Trophoblast cell (in vitro differentiated cells and primary cell): Measurements from ENCODE around the gene KLF7.

Experiments used
- DNase-seq, 2 donors: peaks; one replicate each; pipeline ENCODE4 v3.0.0-alpha.2; 2016
- H2AFZ ChIP-seq: 2 replicates; pipeline ENCODE4 v1.6.1; 2013; ENCODE audit warnings: low read length, moderate library complexity, mild to moderate bottlenecking; ENCODE audit not compliant: insufficient read depth, poor library complexity
- H2AK5ac ChIP-seq: 2 replicates; pipeline ENCODE4 v1.6.1; 2013; ENCODE audit warnings: mild to moderate bottlenecking, low read length
- H2BK120ac ChIP-seq: 2 replicates; pipeline ENCODE4 v1.6.1; 2013; ENCODE audit warnings: low read length, mild to moderate bottlenecking, moderate library complexity; ENCODE audit not compliant: insufficient read depth, poor library complexity
- H2BK12ac ChIP-seq: 2 replicates; pipeline ENCODE4 v1.6.1; 2013; ENCODE audit warnings: mild to moderate bottlenecking, low read length, moderate library complexity
- H2BK5ac ChIP-seq: 2 replicates; pipeline ENCODE4 v1.6.1; 2013; ENCODE audit warnings: low read length, low read depth, moderate library complexity, mild to moderate bottlenecking; ENCODE audit not compliant: poor library complexity
- H3K14ac ChIP-seq: 2 replicates; pipeline ENCODE4 v1.6.1; 2013; ENCODE audit warnings: mild to moderate bottlenecking, low read length
- H3K18ac ChIP-seq: 2 replicates; pipeline ENCODE4 v1.6.1; 2013; ENCODE audit warnings: mild to moderate bottlenecking, low read length
- H3K23ac ChIP-seq: 2 replicates; pipeline ENCODE4 v1.6.1; 2013; ENCODE audit warnings: low read length
- H3K27ac ChIP-seq: 2 replicates; pipeline ENCODE4 v1.5.1; 2013; ENCODE audit warnings: low read depth, mild to moderate bottlenecking, inconsistent platforms, low read length, moderate library complexity
- H3K27me3 ChIP-seq: 2 replicates; pipeline ENCODE4 v1.6.1; 2013; ENCODE audit warnings: inconsistent platforms, mild to moderate bottlenecking, low read length, moderate library complexity; ENCODE audit not compliant: insufficient read depth
- H3K36me3 ChIP-seq, 2 experiments: 1 replicate in 1 of 2; 2 replicates in 1 of 2; pipeline ENCODE4 v1.6.1; 2013; ENCODE audit warnings: low read length in 2 of 2, mild to moderate bottlenecking in 2 of 2, moderate library complexity in 1 of 2; ENCODE audit not compliant: insufficient read depth in 2 of 2, control insufficient read depth in 1 of 2
- H3K4ac ChIP-seq: 2 replicates; pipeline ENCODE4 v1.6.1; 2013; ENCODE audit warnings: low read depth, mild to moderate bottlenecking, low read length, moderate library complexity
- H3K4me1 ChIP-seq, 2 experiments: 1 replicate in 1 of 2; 2 replicates in 1 of 2; pipeline ENCODE4 v1.6.1; 2013; ENCODE audit warnings: low read length in 2 of 2, mild to moderate bottlenecking in 2 of 2, moderate library complexity in 1 of 2; ENCODE audit not compliant: insufficient read depth in 2 of 2, control insufficient read depth in 1 of 2
- H3K4me2 ChIP-seq: 2 replicates; pipeline ENCODE4 v1.6.1; 2013; ENCODE audit warnings: inconsistent platforms, mild to moderate bottlenecking, low read length, moderate library complexity
- H3K4me3 ChIP-seq: 2 replicates; pipeline ENCODE4 v1.5.1; 2013; ENCODE audit warnings: mild to moderate bottlenecking, low read depth, low read length, inconsistent platforms
- H3K79me1 ChIP-seq: one replicate; pipeline ENCODE4 v1.6.1; 2013; ENCODE audit warnings: low read length
- H3K79me2 ChIP-seq: 2 replicates; pipeline ENCODE4 v1.6.1; 2013; ENCODE audit warnings: low read length, mild to moderate bottlenecking; ENCODE audit not compliant: control insufficient read depth, insufficient read depth, poor library complexity
- H3K9ac ChIP-seq: 2 replicates; pipeline ENCODE4 v1.6.1; 2013; ENCODE audit warnings: mild to moderate bottlenecking, low read length
- H3K9me3 ChIP-seq: 2 replicates; pipeline ENCODE4 v1.6.1; 2013; ENCODE audit warnings: low read depth, mild to moderate bottlenecking, control low read depth, inconsistent platforms, low read length; ENCODE audit not compliant: insufficient read depth
- H4K12ac ChIP-seq: 2 replicates; pipeline ENCODE4 v1.6.1; 2013; ENCODE audit warnings: low read depth, mild to moderate bottlenecking, low read length, moderate library complexity
- H4K8ac ChIP-seq: 2 replicates; pipeline ENCODE4 v1.6.1; 2013; ENCODE audit warnings: low read depth, mild to moderate bottlenecking, low read length, moderate library complexity
- H4K91ac ChIP-seq: one replicate; pipeline ENCODE4 v1.6.1; 2013; ENCODE audit warnings: low read depth, mild to moderate bottlenecking, low read length, moderate library complexity
- WGBS: extraction: QIAGEN DNeasy Blood & Tissue Kit; methylation state at CpG from one replicate; pipeline ENCODE4 v1.1.7; 2013; ENCODE audit warnings: missing lambda C conversion rate; ENCODE audit not compliant: insufficient read length, insufficient coverage; ENCODE audit errors: extremely low coverage; 5-methylcytosine and 5-hydroxymethylcytosine counted together

Gene KLF7

GRCh38 chr2:207082619-207083018 lies 83.1 kb downstream of the KLF7 start:
- Histone ChIP-seq H2AK5ac (no peak overlapping the region), H3K23ac (no peak overlapping the region), H2BK120ac (no peak overlapping the region), H3K4me2 (no peak overlapping the region), H3K4me3 (no peak overlapping the region), H4K91ac (no peak overlapping the region), H3K4ac (no peak overlapping the region), H3K9ac (no peak overlapping the region), H3K27ac (no peak overlapping the region), H3K14ac (no peak overlapping the region), H2BK12ac (no peak overlapping the region), H3K4me1 (no peaks in the 10 kb centered on the region), H3K9me3 (no peaks in the 10 kb centered on the region), H4K8ac (no peak overlapping the region), H3K79me1 (no peaks in the 10 kb centered on the region), H3K36me3 (peaks cover 2 to 23% of the 10 kb centered on the region in 2 experiments), H3K18ac (no peak overlapping the region), H4K12ac (no peak overlapping the region), H2AFZ (no peak overlapping the region), H2BK5ac (no peak overlapping the region), H3K27me3 (no peaks in the 10 kb centered on the region), H3K79me2 (no peaks in the 10 kb centered on the region)
- WGBS, result no CpG with 5 or more reads among the region's 4 CpGs
- DNase-seq, result no peak

DNA sequence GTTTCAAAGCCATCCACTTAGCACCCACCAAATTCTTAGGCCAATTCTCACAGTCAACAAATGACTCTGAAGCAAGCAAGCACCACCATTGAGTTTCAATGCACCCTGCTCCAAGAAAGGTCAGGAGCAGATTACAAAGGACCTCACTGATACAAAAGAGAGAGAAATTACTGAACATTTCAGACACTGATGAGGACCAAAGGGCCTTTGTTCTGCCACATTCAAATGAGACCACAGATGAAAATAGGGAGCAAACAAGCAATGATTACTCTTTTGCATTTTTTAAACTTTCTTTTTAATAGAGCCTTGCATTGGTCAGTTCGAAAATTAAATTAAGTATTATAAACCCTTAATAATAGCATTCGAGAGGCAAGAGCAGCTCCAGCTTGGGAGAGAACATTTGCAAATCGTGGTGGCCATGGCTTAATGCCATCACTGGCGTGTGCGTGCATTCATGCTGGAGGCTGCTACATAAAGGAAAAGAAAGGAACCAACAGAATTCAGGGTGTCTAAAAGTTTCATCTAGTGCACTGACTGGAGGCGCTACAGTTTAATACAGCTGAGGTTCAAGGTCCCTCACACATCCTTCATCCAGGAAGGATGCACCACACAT lies 87.5 kb downstream of the KLF7 start:
- DNase-seq, result no peak
- Histone ChIP-seq H3K4me2 (no peak overlapping the region), H3K79me1 (no peaks in the 10 kb centered on the region), H2BK5ac (no peak overlapping the region), H3K14ac (no peak overlapping the region), H3K23ac (no peak overlapping the region), H2BK120ac (no peak overlapping the region), H3K18ac (no peak overlapping the region), H3K9me3 (no peaks in the 10 kb centered on the region), H3K79me2 (no peaks in the 10 kb centered on the region), H3K4ac (no peak overlapping the region), H3K9ac (no peak overlapping the region), H2AFZ (no peak overlapping the region), H3K4me3 (no peak overlapping the region), H4K8ac (no peak overlapping the region), H4K91ac (no peak overlapping the region), H3K27ac (no peak overlapping the region), H4K12ac (no peak overlapping the region), H3K36me3 (peaks cover 0 to 19% of the 10 kb centered on the region in 2 experiments), H2AK5ac (no peak overlapping the region), H2BK12ac (no peak overlapping the region), H3K27me3 (peaks cover 2% of the 10 kb centered on the region), H3K4me1 (no peaks in the 10 kb centered on the region)
- WGBS, result no CpG with 5 or more reads among the region's 6 CpGs

GRCh38 chr2:207077266-207077665 lies 88.5 kb downstream of the KLF7 start:
- peaks cover 2% of the 10 kb centered on the region for H3K27me3 ChIP-seq
- no peaks in the 10 kb centered on the region for H3K4me1 ChIP-seq
- no peak overlapping the region for H2BK5ac ChIP-seq
- no peak overlapping the region for H3K4me2 ChIP-seq
- no peak overlapping the region for H2AK5ac ChIP-seq
- H3K79me2 ChIP-seq, result no peaks in the 10 kb centered on the region
- H3K36me3 ChIP-seq, result peaks cover 0 to 19% of the 10 kb centered on the region in 2 experiments
- no peaks in the 10 kb centered on the region for H3K79me1 ChIP-seq
- no peak overlapping the region for H3K4me3 ChIP-seq
- DNase-seq, result no peak
- no peak overlapping the region for H3K14ac ChIP-seq
- no peak overlapping the region for H2AFZ ChIP-seq
- no CpG with 5 or more reads among the region's 2 CpGs for WGBS
- no peak overlapping the region for H3K4ac ChIP-seq
- H2BK120ac ChIP-seq, result no peak overlapping the region
- H2BK12ac ChIP-seq, result no peak overlapping the region
- H4K12ac ChIP-seq, result no peak overlapping the region
- no peak overlapping the region for H3K9ac ChIP-seq
- no peak overlapping the region for H3K23ac ChIP-seq
- no peak overlapping the region for H4K91ac ChIP-seq
- H3K9me3 ChIP-seq, result no peaks in the 10 kb centered on the region
- H3K27ac ChIP-seq, result no peak overlapping the region
- H3K18ac ChIP-seq, result no peak overlapping the region
- no peak overlapping the region for H4K8ac ChIP-seq

GRCh38 chr2:207075456-207075855 lies 90.3 kb downstream of the KLF7 start:
- H3K18ac ChIP-seq, result no peak overlapping the region
- DNase-seq, result no peak
- WGBS, result 100% methylated on average over 1 of the region's 6 CpGs
- no peaks in the 10 kb centered on the region for H3K79me2 ChIP-seq
- H3K27me3 ChIP-seq, result peaks cover 2% of the 10 kb centered on the region
- no peak overlapping the region for H2BK120ac ChIP-seq
- H2BK12ac ChIP-seq, result no peak overlapping the region
- H3K14ac ChIP-seq, result no peak overlapping the region
- H3K4ac ChIP-seq, result no peak overlapping the region
- peaks cover 0 to 10% of the 10 kb centered on the region in 2 experiments for H3K36me3 ChIP-seq
- no peak overlapping the region for H3K23ac ChIP-seq
- H3K79me1 ChIP-seq, result no peaks in the 10 kb centered on the region
- H3K9ac ChIP-seq, result no peak overlapping the region
- no peak overlapping the region for H4K8ac ChIP-seq
- no peak overlapping the region for H4K12ac ChIP-seq
- H3K4me2 ChIP-seq, result no peak overlapping the region
- no peak overlapping the region for H3K4me3 ChIP-seq
- no peak overlapping the region for H2BK5ac ChIP-seq
- H4K91ac ChIP-seq, result no peak overlapping the region
- H2AFZ ChIP-seq, result no peak overlapping the region
- no peaks in the 10 kb centered on the region for H3K9me3 ChIP-seq
- no peak overlapping the region for H3K27ac ChIP-seq
- no peaks in the 10 kb centered on the region for H3K4me1 ChIP-seq
- H2AK5ac ChIP-seq, result no peak overlapping the region
